OCI-LY3 (cell line): ENCODE data around the gene RAB5B.

Source experiments
- H2AFZ ChIP-seq: fragments of 200-600, 300-600 bp; shearing (Covaris generic); 2 replicates; pipeline ENCODE4 v1.6.0; 2014; ENCODE audit warnings: antibody characterized with exemption, low read depth, low read length
- H3K27ac ChIP-seq: fragments of 200-600, 300-600 bp; sonication (generic); 2 replicates; pipeline ENCODE4 v1.5.1; 2014; ENCODE audit warnings: mild to moderate bottlenecking, low read length, moderate library complexity, mixed read lengths
- H3K27me3 ChIP-seq: fragments of 200-600, 300-600 bp; sonication (generic); 2 replicates; pipeline ENCODE4 v1.6.1; 2014; ENCODE audit warnings: low read depth, low read length, mixed read lengths
- H3K36me3 ChIP-seq: fragments of 200-600, 300-600 bp; sonication (generic); replicated peaks from 2 replicates; pipeline ENCODE3; 2014; ENCODE audit warnings: low read depth, low read length, mixed read lengths
- H3K4me1 ChIP-seq: fragments of 300-600, 200-600 bp; sonication (generic); 2 replicates; pipeline ENCODE4 v1.6.1; 2014; ENCODE audit warnings: low read length, mixed read lengths
- H3K4me2 ChIP-seq: fragments of 200-600, 300-600 bp; sonication (generic); 2 replicates; pipeline ENCODE4 v1.6.1; 2014; ENCODE audit warnings: low read length, mixed read lengths
- H3K4me3 ChIP-seq: fragments of 300-600, 200-600 bp; sonication (generic); 2 replicates; pipeline ENCODE4 v1.5.1; 2014; ENCODE audit warnings: antibody characterized with exemption, mild to moderate bottlenecking, low read length, moderate library complexity
- H3K79me2 ChIP-seq: fragments of 300-600, 200-600 bp; shearing (Covaris generic); 2 replicates; pipeline ENCODE4 v1.6.1; 2014; ENCODE audit warnings: mild to moderate bottlenecking, low read length, mixed read lengths
- H3K9ac ChIP-seq: fragments of 300-600, 200-600 bp; shearing (Covaris generic); 2 replicates; pipeline ENCODE4 v1.6.0; 2014; ENCODE audit warnings: mild to moderate bottlenecking, low read length, moderate library complexity
- H3K9me3 ChIP-seq: fragments of 200-600, 300-600 bp; shearing (Covaris generic); 2 replicates; pipeline ENCODE4 v1.6.1; 2014; ENCODE audit warnings: low read length, mixed read lengths; ENCODE audit not compliant: insufficient read depth
- H4K20me1 ChIP-seq: fragments of 200-600, 300-600 bp; sonication (generic); 2 replicates; pipeline ENCODE4 v1.6.1; 2016; ENCODE audit warnings: low read length, mixed read lengths; ENCODE audit not compliant: insufficient read depth
- EZH2phosphoT487 ChIP-seq: fragments of 200-600 bp; shearing (Covaris generic); IDR thresholded peaks from 2 replicates; pipeline ENCODE4 v1.6.1; 2018; ENCODE audit warnings: antibody characterized with exemption, mixed run types, low read depth
- TF ChIP-seq, protein P1 (sequence below): fragments of 200-600, 300-600 bp; sonication (generic); IDR thresholded peaks from 2 replicates; pipeline ENCODE4 v1.5.1; 2014; ENCODE audit warnings: antibody characterized with exemption, low read length, low read depth

Gene RAB5B

DNA sequence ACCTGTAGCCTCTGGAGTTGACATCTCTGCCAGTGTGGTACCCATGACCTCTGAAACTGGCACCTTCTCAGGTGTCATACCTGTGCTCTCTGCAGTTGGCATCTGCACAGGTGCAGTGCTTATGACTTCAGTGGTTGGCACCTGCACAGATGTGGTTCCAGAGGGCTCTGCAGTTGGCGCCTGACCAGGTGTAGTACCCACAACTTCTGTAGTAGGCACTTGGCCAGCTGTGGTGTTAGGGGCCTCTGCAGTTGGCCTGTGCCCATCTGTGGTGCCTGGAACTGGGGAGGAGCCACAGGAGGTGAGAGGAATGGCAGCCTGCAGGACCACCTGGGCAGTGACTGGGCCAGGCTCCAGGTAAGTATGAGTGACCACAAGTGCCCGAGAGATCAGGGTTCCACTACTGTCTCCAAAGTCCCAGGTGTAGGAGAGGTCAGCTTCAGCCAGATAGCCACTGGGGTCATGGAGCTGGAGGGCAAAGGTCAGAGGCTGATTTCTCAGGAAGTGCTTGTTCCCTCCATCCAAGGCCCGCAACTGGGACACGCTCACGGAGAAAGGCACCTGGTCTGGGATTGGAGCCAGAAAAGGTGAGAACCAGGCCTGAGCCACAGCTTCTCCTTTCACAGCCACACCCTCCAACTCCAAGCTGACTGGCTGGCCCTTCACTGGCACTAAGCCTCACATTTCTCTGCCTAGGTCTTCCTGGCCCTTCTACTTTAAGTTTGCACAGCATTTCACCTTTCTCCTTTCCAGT is 16.6 kb upstream of the RAB5B start:
- Histone ChIP-seq H3K9me3 (no peaks in the 10 kb centered on the region), H3K79me2 (no peaks in the 10 kb centered on the region), H3K36me3 (no peaks in the 10 kb centered on the region), H4K20me1 (no peaks in the 10 kb centered on the region), H3K27ac (no peak overlapping the region), H2AFZ (no peak overlapping the region), H3K4me1 (peaks cover 6% of the 10 kb centered on the region), H3K9ac (no peak overlapping the region), H3K4me2 (no peak overlapping the region), H3K4me3 (no peak overlapping the region), H3K27me3 (0 out of 2 replicates have a peak, but pooled peaks cover 5% of the 10 kb centered on the region)
- TF ChIP-seq, protein P1, sequence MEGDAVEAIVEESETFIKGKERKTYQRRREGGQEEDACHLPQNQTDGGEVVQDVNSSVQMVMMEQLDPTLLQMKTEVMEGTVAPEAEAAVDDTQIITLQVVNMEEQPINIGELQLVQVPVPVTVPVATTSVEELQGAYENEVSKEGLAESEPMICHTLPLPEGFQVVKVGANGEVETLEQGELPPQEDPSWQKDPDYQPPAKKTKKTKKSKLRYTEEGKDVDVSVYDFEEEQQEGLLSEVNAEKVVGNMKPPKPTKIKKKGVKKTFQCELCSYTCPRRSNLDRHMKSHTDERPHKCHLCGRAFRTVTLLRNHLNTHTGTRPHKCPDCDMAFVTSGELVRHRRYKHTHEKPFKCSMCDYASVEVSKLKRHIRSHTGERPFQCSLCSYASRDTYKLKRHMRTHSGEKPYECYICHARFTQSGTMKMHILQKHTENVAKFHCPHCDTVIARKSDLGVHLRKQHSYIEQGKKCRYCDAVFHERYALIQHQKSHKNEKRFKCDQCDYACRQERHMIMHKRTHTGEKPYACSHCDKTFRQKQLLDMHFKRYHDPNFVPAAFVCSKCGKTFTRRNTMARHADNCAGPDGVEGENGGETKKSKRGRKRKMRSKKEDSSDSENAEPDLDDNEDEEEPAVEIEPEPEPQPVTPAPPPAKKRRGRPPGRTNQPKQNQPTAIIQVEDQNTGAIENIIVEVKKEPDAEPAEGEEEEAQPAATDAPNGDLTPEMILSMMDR: no peak
- no peak for TF ChIP-seq EZH2phosphoT487

DNA sequence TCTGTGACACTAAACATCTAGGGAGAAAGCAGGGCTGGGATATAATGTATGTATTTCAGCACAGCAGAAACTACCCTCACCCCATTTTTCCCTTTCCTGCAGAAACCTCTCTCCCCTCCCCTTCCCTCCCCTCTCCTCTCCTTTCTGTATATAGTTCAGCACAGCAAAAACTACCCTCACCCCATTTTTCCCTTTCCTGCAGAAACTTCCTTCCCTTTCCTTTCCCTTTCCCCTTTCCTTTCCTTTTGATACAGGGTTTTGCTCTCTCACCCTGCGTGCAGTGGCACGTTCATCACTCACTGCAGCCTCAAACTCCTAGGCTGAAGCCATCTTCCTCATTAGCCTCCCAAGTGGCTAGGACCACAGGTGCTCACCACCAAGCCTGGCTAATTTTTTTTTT is 10.1 kb upstream of the RAB5B start:
- Histone ChIP-seq H3K4me2 (no peak overlapping the region), H3K4me1 (peaks cover 20% of the 10 kb centered on the region), H3K9ac (no peak overlapping the region), H3K36me3 (peaks cover 9% of the 10 kb centered on the region), H3K9me3 (no peaks in the 10 kb centered on the region), H2AFZ (no peak overlapping the region), H3K79me2 (peaks cover 13% of the 10 kb centered on the region), H3K4me3 (no peak overlapping the region), H4K20me1 (no peaks in the 10 kb centered on the region), H3K27ac (no peak overlapping the region), H3K27me3 (no peaks in the 10 kb centered on the region)
- TF ChIP-seq EZH2phosphoT487: no peak
- TF ChIP-seq, protein P1: no peak

DNA sequence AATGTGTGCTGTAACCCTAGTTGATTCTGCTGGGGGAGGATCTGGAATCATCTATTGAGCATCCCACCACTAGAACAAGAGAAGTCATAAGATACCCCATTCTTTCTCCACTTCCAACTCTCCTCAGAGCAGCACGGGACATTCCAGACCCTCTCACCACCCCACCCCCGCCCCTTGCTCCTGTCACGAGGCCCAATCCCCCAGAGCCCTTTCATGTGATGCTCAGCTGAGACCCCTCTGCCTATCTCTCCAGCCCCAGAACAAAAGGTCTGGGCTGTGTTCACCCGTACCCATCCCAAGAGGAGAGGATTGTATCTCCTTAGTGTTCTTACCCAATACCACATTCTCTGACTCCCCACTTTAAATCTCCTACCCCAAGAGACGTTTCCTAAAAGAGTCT is 8.6 kb upstream of the RAB5B start:
- H3K4me2 ChIP-seq: no peak overlapping the region
- no peak overlapping the region for H3K4me3 ChIP-seq
- H3K36me3 ChIP-seq: peaks cover 16% of the 10 kb centered on the region
- H3K9ac ChIP-seq: no peak overlapping the region
- H3K9me3 ChIP-seq: no peaks in the 10 kb centered on the region
- H2AFZ ChIP-seq: no peak overlapping the region
- H3K27ac ChIP-seq: no peak overlapping the region
- H3K79me2 ChIP-seq: peaks cover 13% of the 10 kb centered on the region
- TF ChIP-seq, protein P1: no peak
- TF ChIP-seq EZH2phosphoT487: no peak
- peaks cover 25% of the 10 kb centered on the region for H3K4me1 ChIP-seq
- H3K27me3 ChIP-seq: no peaks in the 10 kb centered on the region
- H4K20me1 ChIP-seq: no peaks in the 10 kb centered on the region

DNA sequence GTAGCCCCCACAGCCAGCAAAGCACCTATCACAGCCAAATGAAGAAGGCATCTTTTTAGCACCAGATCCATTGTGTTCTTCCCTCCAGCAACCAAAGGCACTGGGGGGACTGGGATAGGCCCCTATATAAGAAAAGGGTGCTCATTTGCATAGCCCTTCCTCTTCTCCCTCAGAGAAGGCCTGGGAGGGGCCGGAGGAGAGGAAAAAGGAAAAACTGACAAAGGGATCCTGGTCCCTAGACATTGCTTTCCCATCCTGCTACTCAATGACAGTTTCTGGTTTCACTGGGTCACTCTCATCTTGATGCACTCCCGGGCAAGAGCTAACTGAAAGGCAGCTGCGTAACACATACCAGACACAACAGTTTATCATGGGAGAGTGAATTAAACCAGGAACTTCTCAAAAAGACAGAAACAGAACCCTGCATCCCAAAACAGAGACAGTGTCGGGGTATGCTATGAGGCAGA is 7.9 kb upstream of the RAB5B start, which contains the start of gene PMEL:
Gene PMEL, minus strand, starts transcription at position 102 of the 467 bp plus-strand sequence. Its CDS starts 31 bp downstream, at position 71.
- Histone ChIP-seq H3K9me3 (no peaks in the 10 kb centered on the region), H3K79me2 (peaks cover 13% of the 10 kb centered on the region), H3K4me3 (peak within 1 kb of the TSS; percentile 96), H2AFZ (peak within 1 kb of the TSS; percentile 94), H4K20me1 (no peaks in the 10 kb centered on the region), H3K36me3 (peaks cover 16% of the 10 kb centered on the region), H3K27me3 (no peaks in the 10 kb centered on the region), H3K9ac (peak within 1 kb of the TSS; percentile 96), H3K27ac (peak within 1 kb of the TSS; percentile 25), H3K4me2 (peak within 1 kb of the TSS; percentile 93), H3K4me1 (peaks cover 25% of the 10 kb centered on the region)
- TF ChIP-seq EZH2phosphoT487: no peak
- TF ChIP-seq, protein P1: no peak
